Stimulated activated CD4-positive, alpha-beta T cell treated with anti-CD3 and anti-CD28 coated beads, Interleukin-4, amount 100 ng/mL, for 24 hours (primary cell): ENCODE measurements around the gene SELENOO.
"Not testable (repeated sequence)": the region's sequence is repeated elsewhere in the genome, so short reads cannot be mapped to it uniquely, and the experiment has no call there.

ENCODE experiments used
- DNase-seq: peaks from one replicate; pipeline ENCODE4 v3.0.0-alpha.2; 2020

SELENOO gene

DNA sequence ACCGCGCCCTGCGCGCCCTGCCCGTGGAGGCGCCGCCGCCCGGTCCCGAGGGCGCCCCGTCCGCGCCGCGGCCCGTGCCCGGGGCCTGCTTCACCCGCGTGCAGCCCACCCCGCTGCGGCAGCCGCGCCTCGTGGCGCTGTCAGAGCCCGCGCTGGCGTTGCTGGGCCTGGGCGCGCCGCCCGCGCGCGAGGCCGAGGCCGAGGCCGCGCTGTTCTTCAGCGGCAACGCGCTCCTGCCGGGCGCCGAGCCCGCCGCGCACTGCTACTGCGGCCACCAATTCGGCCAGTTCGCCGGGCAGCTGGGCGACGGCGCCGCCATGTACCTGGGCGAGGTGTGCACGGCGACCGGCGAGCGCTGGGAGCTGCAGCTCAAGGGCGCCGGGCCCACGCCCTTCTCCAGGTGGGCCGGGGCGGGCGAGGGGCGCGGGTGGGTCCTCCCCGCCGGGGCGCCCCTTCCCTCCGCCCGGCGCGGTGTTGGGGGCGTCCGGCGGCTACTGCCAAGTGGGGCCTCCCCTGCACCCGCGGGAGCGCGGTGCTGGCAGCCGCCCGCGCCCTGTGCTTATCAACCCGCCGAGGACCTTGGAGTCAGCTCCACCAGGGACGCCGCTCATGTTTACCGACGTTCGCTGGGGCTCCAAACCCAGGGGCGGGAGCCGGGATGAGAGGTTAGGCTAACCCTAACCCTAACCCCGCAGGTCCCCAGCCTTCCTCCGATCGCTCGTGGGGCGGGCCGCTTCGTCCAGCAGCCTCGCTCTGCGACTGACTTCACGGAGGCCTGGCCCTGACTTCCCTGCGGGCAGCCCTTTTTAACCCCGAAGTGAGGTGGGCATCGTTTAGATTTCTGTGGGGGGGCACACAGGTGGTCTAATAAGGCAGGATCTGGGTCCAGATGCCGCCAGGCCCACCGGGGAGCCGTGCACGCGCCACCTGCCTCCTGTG lies 649 bp downstream of the SELENOO start:
- no peak for DNase-seq

DNA sequence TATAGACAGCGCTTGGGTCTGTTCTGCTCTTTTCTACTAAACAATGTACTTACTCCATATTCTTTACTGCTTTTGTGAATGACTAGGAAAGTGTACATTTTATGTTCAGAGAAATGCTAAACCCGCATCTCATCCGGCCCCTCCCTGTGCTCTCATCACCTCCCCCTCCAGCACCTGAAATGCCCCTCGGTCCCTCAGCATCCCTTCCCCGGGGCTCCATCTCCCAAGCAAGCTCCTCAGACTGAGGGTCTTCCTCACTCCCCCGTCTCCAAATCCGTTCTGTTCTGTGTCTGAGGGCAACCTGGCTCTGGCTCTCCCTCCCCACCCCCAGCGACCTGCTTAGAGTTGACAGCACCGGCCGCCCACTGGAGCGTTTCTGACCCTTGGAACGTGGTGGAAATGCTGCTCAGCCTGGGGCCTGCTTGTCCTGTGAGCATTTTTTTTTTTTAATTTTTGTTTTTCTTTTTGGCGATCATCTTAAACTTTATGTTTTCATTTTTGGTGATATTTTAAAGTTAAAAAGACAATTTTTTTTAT lies 1.4 kb downstream of the SELENOO start:
- DNase-seq, result no peak

DNA sequence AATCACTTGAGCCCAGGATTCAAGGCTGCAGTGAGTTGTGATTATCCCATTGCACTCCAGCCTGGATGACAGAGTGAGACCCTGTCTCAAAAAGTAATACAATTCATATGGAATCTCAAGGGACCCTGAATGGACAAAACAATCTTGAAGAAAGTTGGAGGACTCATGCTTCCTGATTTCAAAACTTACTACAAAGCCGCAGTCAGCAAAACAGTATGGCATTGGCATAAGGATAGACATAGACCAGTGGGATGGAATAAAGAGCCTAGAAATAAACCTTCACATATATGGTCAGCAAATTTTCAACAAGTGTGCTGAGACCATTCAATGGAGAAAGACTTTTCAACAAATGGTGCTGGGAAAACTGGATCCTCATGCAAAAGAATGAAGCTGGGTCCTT lies 2.5 kb downstream of the SELENOO start:
- no peak for DNase-seq

DNA sequence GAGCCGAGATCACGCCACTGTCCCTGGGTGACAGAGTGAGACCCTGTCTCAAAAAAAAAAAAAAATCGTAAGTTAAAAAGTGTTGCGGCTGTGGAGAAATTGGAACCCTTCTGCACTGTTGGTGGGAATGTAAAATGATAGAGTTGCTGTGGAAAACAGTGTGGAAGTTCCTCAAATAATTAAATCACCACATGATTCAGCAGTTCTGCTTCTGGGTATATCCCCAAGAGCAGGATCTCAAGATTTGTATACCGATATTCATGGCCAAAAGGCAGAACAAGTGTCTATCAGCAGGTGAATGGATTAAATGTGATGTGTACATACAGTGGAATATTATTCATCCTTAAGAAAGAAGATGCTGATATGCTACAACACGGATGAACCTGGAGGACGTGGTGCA lies 3.8 kb downstream of the SELENOO start:
- DNase-seq, result no peak

DNA sequence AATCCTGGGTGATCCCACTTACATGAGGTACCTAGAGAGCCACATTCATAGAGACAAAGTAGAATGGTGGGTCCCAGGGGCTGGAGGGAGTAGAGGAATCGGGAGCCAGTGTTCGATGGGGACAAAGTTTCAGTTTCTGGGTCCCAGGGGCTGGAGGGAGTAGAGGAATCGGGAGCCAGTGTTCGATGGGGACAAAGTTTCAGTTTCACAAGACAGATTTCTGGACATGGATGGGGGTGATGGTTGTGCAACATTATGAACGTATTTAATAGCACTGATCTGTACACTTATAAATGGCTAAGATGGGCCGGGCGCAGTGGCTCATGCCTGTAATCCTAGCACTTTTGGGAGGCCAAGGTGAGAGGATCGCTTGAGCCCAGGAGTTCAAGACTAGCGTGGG lies 4.2 kb downstream of the SELENOO start:
- not testable (repeated sequence) for DNase-seq

DNA sequence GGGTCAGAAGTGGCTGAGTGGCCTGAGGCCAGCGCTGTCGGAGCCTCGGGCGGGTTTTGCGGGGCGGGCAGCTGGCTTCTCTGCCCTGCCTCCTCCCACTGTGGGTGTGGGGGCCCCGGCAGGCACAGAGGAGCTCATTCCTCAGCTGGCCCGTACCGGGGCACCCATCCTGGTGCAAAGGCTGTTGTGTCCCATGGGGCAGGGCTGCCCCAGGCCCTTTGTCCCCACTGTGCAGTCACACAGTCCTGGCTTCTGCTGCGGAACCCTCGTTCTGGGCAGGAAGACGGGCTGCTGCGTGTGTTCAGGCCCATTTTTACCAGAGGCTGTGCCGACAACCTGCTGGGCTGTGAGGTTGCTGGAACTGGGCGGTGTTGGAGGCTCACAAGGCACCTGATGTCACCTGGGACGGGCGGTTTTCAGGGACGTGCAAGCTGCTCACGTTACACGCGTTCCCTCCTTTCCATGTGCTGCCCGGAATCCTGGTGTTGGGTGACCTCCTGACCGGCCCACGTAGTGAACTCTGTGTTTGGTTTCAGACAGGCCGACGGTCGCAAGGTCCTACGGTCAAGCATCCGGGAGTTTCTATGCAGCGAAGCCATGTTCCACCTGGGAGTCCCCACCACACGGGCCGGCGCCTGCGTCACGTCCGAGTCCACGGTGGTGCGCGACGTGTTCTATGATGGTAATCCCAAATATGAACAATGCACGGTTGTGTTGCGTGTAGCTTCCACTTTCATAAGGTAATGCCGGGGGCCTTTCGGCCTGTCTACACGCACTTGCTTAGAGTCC lies 5.2 kb downstream of the SELENOO start:
- DNase-seq, result no peak

DNA sequence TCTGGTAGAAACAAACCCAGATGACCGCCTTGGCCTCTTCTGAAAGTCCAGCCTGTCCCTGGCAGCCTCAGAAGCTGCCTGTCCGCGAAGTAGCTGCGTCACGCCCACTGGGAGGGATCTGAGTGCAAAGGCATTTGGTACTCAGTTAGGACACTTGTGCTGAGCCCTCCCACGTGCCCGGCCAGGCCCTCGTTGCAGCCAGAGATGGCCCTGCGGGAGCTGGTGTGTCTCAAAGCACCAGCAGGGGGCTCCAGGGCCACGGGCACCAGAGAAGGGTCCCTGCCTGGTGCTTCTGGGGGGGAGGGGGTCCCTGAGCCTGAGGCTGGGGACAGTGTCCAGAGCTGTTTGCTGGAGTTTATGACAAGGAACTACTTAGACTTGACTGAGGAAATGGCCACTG lies 5.8 kb downstream of the SELENOO start:
- no peak for DNase-seq

DNA sequence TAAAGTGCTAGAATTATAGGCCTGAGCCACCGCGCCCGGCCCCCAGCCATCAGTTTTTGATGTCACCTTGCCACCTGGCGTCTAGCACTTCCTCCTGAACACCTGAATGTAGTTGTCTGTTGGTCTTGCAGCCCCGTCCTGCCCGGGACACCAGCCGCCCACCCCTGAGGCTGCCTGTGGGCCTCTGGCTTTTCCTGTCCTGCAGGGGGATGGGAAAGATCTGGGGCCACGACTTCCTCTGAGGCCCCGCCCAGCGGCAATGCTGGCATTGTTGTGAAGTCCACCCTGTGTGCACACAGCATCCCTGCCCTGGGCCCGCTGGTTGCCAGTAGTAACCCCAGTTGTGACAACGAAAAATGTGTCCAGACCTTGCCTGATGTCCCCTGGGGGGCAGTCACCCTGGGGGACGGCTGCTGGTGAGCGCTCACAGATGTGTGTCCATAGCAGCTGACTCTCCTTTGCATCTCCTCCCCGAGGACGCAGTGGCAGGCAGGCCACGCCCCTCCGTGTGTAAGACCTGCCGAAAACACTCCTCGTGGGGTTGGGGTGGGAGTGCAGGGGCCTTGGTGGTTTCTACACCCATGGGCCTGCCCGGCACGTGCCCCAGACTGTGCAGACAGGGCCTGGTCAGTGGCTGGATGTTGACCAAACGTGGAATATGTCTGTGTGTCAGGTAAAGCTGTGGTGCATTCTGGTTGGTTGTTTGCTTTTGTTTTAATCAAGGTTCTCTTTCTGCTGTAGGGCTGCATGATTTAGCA lies 6.8 kb downstream of the SELENOO start:
- DNase-seq, result no peak

DNA sequence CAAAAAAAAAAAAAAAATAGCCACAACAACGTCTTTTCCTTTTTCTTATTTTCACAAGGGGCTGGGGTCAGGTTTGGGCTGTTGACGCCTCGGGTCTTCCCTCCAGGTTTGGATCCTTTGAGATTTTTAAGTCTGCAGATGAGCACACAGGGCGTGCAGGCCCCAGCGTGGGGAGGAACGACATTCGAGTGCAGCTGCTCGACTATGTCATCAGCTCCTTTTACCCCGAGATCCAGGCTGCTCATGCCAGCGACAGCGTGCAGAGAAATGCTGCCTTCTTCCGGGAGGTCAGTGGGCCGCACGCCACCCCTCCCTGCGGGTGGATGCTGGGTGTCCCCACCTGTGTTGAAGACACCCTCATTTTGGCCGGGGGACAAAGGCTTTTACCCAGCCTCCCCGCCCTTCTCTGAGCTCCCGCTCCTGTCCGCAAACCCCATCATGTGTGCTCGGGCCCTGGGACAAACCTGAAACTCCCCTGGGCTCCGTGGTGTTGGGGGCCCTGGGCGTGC lies 7.7 kb downstream of the SELENOO start:
- DNase-seq, result no peak

DNA sequence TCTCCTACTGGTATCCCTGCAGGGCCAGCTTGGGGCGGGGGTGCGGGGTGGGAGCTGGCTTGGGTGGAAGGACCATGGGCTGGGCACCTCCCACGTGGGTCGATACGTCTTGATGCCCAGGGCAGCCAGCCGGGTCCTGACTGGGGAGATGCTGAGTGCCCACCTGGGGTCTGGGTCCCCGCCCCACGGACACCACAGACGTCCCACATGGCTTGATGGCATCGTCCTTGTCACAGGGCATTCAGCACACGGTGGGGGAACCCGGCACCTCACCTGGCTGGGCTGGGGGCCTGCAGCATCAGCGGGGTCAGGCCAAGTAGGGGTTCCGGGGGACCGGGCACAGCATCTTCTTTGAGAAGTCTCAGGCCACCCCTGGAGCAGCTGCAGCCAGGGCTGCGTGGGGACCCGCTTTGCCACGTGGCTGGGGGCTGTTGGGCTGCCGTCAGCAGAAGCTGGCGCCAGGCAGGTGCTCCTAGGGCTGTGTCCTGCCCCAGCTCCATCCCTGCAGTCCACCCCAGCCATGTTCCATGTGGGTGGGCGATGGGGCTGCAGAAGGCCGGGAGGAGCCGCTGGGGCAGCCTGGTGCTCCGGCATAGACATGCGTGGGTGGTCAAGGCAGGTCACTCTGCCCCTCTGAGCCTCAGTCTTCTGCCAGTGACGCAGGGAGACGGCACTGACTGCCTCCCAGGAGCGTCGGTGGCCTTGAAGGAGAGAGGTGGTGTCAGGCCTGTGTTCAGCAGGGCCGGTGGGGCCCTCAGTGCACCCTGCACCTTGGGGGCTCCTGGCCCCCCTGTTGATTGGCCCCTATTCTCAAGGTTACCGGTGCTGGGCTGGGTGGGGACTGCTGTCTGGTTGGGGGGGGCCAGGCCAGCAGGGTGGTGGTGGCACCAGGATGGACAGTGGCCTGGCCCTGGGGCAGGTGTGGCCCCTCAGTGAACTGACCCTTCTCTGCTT lies 8.4 kb downstream of the SELENOO start:
- no peak for DNase-seq

DNA sequence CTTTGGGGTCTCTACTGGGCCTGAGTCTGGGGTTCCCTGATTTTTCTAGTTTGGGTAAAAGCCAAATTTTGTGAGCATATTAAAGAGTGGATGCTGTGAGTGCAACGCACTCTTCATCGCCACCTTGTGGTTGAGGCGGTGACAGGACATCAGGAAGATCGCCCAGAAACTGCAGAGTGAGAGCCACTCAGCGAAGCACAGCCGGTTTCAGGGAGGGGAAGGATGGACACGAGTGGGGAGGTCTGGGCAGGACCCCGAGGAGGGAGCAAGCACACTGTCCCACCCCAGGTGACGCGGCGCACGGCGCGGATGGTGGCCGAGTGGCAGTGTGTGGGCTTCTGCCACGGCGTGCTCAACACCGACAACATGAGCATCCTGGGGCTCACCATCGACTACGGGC lies 9.1 kb downstream of the SELENOO start:
- DNase-seq, result peak; percentile 76

DNA sequence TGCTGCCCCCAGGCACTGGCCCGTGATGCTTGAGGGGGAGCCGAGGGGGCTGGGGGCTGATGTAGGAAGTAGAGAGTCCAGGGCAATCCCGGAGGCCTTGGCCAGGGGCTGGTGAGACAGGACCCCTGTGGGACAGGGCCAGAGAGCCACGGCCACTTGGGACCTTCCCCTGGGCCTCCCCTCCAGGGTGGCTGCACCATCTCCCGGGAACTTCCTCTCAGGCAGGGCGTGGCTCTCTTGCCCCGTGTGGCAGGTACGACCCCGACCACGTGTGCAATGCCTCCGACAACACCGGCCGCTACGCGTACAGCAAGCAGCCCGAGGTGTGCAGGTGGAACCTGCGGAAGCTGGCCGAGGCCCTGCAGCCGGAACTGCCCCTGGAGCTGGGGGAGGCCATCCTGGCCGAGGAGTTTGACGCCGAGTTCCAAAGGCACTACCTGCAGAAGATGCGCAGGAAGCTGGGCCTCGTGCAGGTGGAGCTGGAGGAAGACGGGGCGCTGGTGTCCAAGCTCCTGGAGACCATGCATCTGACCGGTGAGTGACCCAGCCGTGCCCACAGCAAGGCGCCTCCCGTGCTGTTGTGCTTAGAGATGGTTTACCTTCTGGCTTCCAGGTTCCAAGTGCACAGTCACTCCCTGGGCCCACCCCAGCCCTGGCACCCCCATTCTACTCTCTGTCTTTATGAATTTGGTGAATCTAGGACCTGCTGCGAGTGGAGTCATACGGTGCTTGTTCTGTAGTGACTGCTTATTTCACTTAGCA lies 9.7 kb downstream of the SELENOO start:
- DNase-seq, result no peak

DNA sequence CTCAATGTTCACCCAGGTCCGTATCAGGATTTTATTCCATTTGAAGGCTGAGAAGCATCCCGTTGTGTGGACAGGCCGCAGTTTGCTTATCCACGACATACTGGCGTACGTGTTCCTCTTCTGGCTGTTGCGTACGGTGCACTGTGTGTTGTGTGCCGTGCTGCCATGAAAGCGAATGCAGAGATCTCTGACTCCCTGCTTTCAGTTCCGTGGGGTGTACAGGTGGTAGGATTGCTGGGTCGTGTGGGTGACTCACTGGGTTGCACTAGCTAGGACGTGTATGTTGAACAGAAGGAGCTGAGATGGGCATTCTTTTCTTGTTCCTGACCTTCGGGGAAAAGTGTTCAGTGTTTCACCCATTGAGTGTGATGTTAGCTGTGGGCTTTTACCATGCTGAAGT lies 10.3 kb downstream of the SELENOO start:
- DNase-seq, result no peak

DNA sequence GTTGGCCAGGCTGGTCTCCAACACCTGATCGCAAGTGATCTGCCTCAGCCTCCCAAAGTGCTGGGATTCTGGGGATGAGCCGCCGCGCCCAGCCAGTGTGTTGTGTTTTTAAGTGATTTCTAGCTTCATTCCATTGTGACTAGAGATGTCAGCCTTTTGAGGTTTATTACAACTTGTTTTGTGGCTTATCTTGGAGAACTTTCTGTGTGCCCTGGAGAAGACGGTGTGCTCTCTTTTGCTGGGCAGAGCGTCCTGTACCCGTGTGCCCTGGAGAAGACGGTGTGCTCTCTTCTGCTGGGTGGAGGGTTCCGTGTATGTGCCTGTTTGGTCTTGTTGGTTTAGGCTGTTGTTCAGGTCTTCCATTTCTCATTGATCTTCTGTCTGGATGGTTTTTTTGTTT lies 12.5 kb downstream of the SELENOO start:
- DNase-seq, result no peak

DNA sequence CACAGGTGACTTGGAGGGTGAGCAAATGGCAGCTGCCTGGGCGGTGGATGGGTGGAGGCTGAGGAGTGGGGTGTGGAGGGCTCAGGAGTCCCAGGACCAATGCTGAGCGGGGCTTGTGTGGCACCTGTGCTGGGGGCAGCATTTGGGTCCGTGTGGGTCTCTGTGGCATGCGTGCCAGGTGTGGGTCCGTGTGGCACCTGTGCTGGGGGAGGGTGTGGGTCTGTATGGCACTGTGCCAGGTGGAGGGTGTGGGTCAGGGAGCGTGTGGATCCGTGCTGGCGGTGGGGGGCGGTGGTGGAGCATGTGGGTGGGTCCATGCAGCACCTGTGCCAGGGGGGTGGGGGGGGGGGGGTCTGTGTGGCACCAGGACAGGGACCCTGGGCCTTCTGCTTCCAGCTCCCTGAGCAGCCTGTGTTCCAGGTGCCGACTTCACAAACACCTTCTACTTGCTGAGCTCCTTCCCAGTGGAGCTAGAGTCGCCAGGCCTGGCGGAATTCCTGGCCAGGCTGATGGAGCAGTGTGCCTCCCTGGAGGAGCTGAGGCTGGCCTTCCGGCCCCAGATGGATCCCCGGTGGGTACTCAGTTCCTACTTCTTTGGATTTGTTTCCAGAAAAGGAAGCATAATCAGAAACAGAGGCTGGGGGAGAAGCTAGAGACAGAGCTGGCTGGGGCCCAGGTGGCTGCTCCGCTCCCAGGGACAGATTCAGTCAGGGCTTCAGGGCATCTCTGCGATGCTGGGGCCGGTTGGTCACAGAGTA lies 14.7 kb downstream of the SELENOO start:
- no peak for DNase-seq

DNA sequence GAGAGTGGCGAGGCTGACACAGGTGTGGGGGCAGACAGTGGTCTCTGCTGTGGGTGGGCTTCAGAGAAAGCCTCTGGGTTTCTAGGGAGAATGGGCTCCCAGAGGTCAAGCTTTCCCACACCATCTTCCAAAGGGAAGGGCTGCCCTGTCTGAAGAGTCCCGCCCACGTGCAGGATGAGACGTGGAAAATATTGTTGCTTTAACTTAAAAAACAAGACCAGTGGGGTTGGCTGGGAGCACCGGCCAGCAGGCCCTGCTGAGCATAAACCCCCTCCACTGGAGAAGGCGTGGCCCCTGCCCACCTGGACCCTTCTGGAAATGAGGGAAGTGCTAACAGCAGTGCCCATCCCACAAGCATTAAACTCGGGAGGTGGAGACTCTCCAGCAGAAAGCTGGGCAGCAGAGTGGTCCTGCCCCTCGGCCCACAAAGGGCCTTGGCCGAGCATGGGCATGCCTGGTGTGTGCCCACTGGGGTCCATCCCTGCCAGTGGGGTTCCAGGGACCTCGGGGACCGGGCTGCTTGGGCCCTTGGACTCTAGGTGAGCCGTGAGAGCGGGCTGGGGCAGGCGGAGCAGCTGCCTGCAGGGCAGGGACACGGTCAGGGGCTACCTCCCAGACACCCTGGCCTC lies 15.4 kb downstream of the SELENOO start:
- no peak for DNase-seq

DNA sequence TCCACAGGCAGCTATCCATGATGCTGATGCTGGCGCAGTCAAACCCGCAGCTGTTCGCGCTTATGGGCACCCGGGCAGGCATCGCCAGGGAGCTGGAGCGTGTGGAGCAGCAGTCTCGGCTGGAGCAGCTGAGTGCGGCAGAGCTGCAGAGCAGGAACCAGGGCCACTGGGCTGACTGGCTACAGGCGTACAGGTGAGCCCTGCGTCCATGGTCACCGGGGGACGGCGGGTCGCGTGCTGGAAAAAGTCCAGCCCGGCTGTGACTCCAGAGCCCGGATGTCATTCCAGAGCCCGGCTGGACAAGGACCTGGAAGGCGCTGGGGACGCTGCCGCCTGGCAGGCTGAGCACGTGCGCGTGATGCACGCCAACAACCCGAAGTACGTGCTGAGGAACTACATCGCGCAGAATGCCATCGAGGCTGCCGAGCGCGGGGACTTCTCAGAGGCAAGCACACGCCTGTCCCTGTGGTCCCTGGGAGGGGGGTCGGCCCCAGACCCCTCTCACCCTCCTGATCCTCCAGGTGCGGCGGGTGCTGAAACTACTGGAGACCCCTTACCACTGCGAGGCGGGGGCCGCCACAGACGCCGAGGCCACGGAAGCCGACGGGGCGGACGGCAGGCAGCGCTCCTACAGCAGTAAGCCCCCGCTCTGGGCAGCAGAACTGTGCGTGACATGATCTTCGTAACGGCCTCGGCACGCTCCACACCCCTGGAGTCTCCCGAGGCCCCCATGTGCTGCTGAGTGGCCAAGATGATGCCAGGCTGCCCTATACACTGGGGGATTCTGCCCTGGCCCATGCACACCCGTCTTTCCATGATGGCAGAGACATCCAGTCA lies 16.1 kb downstream of the SELENOO start:
- DNase-seq, result no peak

DNA sequence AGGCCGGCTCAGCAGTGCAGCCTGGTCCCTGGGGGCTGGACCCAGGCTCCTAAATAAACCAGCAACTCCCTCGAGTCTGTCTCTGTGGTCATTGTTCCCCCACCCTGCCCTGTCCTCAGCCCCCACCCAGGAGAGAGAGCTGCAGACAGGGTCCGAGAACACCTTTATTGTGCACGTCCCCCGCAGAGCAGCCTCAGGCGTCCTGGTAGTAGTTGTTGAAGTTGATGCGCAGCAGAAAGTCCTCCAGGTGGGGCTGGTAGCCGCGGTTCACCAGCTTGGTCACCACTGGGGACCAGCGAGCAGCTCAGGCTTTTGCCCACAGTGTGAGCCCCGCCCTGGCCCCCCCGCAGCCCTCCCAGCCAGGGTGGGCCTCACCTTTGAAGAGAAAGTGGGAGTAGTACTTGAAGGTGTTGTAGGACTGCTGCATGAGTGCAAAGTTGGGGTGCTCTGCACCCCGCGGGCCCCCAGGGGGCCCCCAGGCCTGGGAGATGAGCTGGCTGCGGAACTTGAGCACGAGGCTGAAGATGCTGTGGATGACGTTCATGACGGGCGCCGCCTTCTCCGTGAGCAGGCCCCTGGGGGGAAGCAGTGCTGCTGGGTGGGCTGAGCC lies 16.8 kb downstream of the SELENOO start:
- DNase-seq, result no peak
